GM21825 (cell line): ENCODE results near the gene SLC16A3.
"Not testable (repeated sequence)": the region's sequence is repeated elsewhere in the genome, so short reads cannot be mapped to it uniquely, and the experiment has no call there.

ENCODE experiments used
- ATAC-seq: cut with Tn5 transposase; IDR thresholded peaks from one replicate; pipeline ENCODE4 v1.9.1; 2021; ENCODE audit warnings: mild to moderate bottlenecking, moderate library complexity; ENCODE audit not compliant: unreplicated experiment

Gene SLC16A3

GRCh38 chr17:82259972-82260961, 31.4 kb downstream of the SLC16A3 start:
- not testable (repeated sequence) for ATAC-seq

DNA sequence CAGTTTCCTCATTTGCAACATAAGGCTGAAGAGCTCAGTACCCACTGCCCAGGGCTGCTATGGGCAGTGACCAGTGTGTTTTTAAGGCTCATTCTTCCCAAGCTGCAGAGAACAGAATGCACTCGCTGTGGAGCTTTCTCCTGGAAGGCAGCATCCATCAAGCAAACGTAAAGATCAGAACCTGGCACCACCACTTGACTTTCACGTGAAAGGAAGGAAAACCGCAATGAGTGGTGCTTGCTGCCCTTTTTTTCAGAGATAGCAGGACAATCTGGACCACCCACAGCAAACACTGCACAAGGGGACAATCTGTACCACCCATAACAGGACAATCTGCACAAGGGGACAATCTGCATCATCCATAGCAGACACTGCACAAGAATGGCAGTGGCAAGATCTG, 33.5 kb downstream of the SLC16A3 start:
- no peak for ATAC-seq

- ATAC-seq = no peak
Measured at GRCh38 chr17:82263641-82264040, 34.8 kb downstream of the SLC16A3 start.

GRCh38 chr17:82266142-82266541, 37.3 kb downstream of the SLC16A3 start:
- ATAC-seq = no peak

- no peak for ATAC-seq
Measured at GRCh38 chr17:82267575-82268379, 38.9 kb downstream of the SLC16A3 start.

DNA sequence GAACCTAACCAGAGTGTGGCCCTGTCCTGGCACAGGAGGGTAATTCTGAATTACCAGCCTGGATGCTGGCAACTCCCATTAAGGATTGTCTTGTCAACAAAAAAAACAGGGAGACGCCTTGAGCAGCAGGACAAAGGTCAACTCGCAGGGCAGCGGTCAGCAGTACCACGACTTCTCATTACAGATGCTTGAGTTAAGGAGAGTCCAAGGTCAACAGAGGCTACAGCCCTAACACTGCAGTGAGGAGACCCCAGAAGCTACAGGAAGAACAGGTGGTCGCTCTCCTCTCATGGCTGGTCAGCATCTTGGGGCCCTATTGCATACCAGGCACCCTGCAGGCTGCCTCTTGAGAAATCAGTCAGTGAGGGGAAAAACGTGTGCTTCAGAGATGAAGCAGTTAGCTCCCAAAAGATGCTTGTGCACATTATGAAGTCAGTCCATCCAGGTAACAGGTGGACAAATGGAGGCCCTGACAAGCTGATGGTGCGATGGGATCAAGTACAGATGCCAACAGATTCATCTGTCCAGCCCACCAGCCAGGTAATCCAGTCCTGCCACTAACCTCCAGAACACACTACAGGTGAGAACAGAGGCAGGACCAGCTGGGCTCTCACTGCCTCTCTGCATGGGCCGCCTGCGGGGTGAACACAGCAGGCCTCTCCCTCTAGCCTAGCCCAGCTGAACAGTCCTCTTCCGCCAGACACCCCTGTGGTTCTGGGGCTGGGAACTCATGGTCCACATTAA, 40.5 kb downstream of the SLC16A3 start:
- ATAC-seq = no peak

DNA sequence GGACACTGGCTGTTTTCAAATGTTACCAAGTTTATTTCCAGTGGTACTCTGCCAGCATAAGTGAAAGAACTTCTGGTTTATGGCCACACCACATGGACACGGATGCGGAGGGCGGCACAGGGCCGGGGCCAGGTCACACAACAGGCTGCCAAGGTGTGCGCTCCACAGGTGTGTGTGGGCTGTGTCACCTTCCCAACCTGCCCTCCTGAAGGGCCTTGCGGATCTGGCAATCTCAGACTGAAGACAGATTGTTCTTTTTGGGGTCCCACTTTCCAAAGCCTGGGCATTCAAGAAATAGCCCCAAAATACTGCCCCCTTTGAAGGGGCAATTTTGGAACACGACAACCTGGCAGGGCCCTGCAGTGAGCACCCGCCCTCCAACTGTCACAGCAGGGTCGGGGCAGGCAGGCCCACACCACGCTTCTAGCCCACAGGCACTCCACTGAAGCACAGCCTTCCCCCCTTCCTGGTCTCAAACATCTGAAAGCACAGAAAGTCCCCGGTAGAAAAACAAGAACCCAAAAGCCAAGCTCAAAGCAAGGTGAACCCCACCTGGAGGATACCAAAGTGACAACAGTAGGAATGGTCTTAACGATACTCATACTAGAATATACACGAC, 41.1 kb downstream of the SLC16A3 start:
- ATAC-seq = no peak

- ATAC-seq = no peak
Measured at GRCh38 chr17:82270651-82271050, 41.8 kb downstream of the SLC16A3 start.

- no peak for ATAC-seq
Measured at GRCh38 chr17:82271401-82271800, 42.6 kb downstream of the SLC16A3 start.

- peak; percentile 11 for ATAC-seq
Measured at GRCh38 chr17:82272495-82273326, 43.9 kb downstream of the SLC16A3 start.

GRCh38 chr17:82273327-82274133, 44.7 kb downstream of the SLC16A3 start, which contains the start of gene CSNK1D:
CSNK1D (minus strand) TSS chr17:82273700; CDS start chr17:82273381, 319 bp downstream.
- ATAC-seq = peak; percentile 66

GRCh38 chr17:82274134-82275020, 45.5 kb downstream of the SLC16A3 start:
- no peak for ATAC-seq

GRCh38 chr17:82275326-82275725, 46.5 kb downstream of the SLC16A3 start:
- ATAC-seq = no peak

DNA sequence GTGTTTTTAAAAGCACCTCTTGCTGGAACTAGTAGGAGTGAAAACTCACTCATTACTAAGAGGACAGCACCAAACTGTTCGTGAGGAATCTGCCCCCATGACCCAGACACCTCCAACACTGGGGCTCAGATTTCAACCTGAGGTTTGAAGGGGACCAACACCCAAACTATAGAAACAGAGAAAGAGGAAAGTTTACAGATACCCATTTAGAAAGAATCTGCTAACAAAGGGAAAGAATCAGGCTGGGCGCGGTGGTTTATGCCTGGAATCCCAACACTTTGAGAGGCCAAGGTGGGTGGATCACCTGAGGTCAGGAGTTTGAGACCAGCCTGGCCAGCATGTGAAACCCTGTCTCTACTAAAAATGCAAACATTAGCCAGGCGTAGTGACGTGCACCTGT, 48.1 kb downstream of the SLC16A3 start:
- ATAC-seq = no peak

DNA sequence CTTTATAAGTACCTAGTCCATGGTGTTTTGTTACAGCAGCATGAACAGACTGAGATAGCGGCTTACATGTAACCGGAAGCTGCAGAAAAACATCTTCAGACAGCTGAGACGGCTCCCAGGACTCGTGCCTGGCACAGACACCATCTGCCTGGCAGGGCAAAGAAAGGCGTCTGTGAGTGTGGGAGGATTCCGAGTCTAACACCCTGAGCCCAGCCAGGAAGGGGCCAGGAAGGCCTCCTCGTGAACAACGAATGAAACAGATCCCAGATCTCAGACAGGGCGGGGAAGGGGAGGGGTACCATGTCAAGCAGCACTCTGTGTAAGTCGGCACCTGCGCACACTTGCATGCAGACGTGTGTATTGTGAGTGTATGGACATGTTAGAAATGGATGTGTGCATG, 49.0 kb downstream of the SLC16A3 start:
- ATAC-seq = no peak

GRCh38 chr17:82278308-82278707, 49.5 kb downstream of the SLC16A3 start:
- ATAC-seq = no peak

DNA sequence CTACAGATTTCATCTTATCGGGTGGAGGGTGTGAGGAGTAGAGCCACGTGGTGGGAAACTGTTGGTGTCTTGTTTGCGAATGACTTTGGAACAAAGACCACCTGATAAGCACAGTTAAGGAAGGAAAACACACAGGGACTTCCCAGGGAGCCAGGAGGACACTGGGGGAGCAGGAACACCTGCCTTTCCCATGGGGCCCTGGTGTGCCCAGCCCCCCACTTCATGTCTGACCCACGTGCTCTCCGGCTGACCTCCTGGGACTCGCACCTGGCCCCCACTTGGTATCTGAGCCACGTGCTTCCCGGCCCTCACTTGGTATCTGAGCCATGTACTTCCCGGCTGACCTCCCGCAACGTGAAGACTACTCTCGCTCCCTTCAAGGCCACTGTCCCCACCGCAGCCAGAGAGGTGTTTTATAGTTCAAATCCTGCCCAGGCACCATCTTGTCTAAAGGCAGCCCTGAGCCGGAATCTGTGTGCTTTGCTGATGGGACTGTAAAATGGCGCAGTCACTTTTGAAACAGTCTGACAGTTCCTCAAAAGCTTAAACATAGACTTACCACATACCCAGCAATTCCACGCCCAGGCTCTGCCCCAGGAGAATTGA, 50.0 kb downstream of the SLC16A3 start:
- ATAC-seq = no peak
